Measurements from ENCODE around the gene PRKCB.
"Not testable (repeated sequence)": the region's sequence is repeated elsewhere in the genome, so short reads cannot be mapped to it uniquely, and the experiment has no call there.

PRKCB gene

GRCh38 chr16:24151482-24151939 is 315.7 kb downstream of the PRKCB start:
- Mint-ChIP-seq H3K27ac (peak overlapping the region; percentile 33), H3K36me3 (peaks cover 41% of the 10 kb centered on the region), H3K27me3 (no peaks in the 10 kb centered on the region), H3K9me3 (no peaks in the 10 kb centered on the region), H3K4me1 (peaks cover 24% of the 10 kb centered on the region), H3K4me3 (no peak overlapping the region)
- DNase-seq (ENCODE audit: low spot score in 2 of 2) (no peak), ATAC-seq (ENCODE audit: low read depth) (no peak)

DNA sequence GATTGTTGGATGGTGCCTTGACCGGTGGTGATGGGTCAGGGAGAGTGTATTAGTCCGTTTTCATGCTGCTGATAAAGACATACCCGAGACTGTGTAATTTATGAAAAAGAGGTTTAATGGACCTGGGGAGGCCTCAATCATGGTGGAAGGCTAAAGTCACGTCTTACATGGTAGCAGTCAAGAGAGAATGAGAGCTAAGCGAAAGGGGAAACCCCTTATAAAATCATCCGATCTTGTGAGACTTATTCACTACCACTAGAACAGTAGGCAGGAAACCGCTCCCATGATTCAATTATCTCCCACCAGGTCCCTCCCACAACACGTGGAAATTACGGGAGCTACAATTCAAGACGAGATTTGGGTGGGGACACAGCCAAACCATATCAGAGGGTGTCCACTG is 316.3 kb downstream of the PRKCB start:
- not testable (repeated sequence) for ATAC-seq (ENCODE audit: low read depth); H3K4me3 Mint-ChIP-seq; H3K27me3 Mint-ChIP-seq; H3K9me3 Mint-ChIP-seq; DNase-seq (ENCODE audit: low spot score in 2 of 2)
- peaks cover 24% of the 10 kb centered on the region for H3K4me1 Mint-ChIP-seq
- H3K27ac Mint-ChIP-seq, result peak overlapping the region; percentile 33
- peaks cover 45% of the 10 kb centered on the region for H3K36me3 Mint-ChIP-seq

DNA sequence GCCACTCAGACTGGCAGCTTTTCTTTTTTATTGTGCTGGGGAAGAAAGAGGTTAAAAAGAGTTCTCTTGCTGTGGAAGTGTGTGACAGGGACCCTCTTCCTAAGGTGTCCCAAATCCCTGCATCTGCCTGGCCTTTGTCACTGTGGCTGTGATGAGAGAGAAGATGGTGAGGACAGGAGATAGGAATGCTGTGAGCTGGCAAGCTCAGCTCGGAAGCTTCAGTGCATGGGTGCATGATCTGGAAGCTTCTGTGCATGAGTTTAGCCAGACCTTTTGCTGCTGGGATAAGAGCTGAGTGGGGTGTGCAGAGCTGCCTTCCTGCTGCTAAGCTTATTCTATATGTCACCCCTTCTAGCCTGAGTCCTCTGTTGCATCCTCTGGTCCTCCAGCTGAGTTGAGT is 317.0 kb downstream of the PRKCB start:
- no peaks in the 10 kb centered on the region for H3K9me3 Mint-ChIP-seq
- H3K4me3 Mint-ChIP-seq, result no peak overlapping the region
- H3K27me3 Mint-ChIP-seq, result no peaks in the 10 kb centered on the region
- ATAC-seq (ENCODE audit: low read depth) (no peak), DNase-seq (ENCODE audit: low spot score in 2 of 2) (no peak)
- H3K27ac Mint-ChIP-seq, result peak overlapping the region; percentile 33
- peaks cover 21% of the 10 kb centered on the region for H3K4me1 Mint-ChIP-seq
- peaks cover 45% of the 10 kb centered on the region for H3K36me3 Mint-ChIP-seq

- Mint-ChIP-seq H3K27ac (peak overlapping the region; percentile 4), H3K4me3 (no peak overlapping the region), H3K9me3 (no peaks in the 10 kb centered on the region), H3K4me1 (peaks cover 17% of the 10 kb centered on the region), H3K27me3 (no peaks in the 10 kb centered on the region), H3K36me3 (peaks cover 47% of the 10 kb centered on the region)
- ATAC-seq (ENCODE audit: low read depth) (no peak), DNase-seq (ENCODE audit: low spot score in 2 of 2) (no peak)
These were observed 321.0 kb downstream of the PRKCB start for GRCh38 chr16:24156777-24157176.

DNA sequence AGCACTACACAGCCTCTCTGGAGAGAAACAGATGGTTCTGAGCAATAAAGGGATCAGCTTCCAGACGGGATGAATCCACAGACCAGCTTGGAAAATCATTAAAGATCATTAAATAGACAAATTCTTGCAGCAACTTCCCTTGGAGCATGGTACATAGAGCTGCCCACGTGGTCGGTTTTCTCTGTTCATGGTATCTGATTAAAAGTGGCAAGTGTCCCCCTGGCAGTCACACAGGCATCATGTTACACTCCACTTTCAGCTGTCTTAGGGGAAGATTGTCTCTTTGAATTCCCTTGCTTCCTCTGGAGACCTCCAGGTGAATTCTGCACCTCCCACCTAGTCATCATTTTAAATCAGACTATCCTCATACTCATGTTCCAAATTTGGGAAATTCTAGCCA is 328.2 kb downstream of the PRKCB start:
- no peak for DNase-seq (ENCODE audit: low spot score in 2 of 2)
- peaks cover 13% of the 10 kb centered on the region for H3K4me1 Mint-ChIP-seq
- H3K9me3 Mint-ChIP-seq, result no peaks in the 10 kb centered on the region
- H3K27ac Mint-ChIP-seq, result peak overlapping the region; percentile 78
- ATAC-seq (ENCODE audit: low read depth), result no peak
- peaks cover 32% of the 10 kb centered on the region for H3K36me3 Mint-ChIP-seq
- H3K4me3 Mint-ChIP-seq, result no peak overlapping the region
- no peaks in the 10 kb centered on the region for H3K27me3 Mint-ChIP-seq

DNA sequence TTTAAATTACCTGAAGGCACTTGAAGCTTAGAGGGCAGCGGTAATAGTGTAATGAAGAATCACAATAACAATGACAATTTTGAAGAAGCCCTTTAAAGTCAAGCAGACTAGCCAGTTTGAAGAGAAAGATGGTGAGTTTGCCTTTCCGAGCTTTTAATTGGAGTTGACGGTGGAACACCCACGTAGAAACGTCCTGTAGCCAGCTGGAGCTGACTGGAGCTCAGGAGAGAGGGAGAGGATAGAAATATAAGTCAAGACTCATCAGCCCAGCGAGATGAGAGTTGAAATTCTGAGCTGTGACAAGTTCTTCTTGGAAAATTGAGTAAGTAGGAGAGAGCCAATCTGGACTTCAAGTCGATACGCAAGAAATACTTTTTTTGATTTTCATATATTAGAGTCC is 328.6 kb downstream of the PRKCB start:
- Mint-ChIP-seq H3K4me1 (peaks cover 10% of the 10 kb centered on the region), H3K9me3 (no peaks in the 10 kb centered on the region), H3K36me3 (peaks cover 29% of the 10 kb centered on the region), H3K27me3 (no peaks in the 10 kb centered on the region), H3K4me3 (no peak overlapping the region), H3K27ac (no peak overlapping the region)
- DNase-seq (ENCODE audit: low spot score in 2 of 2), result no peak
- no peak for ATAC-seq (ENCODE audit: low read depth)

GRCh38 chr16:24165273-24165672 is 329.5 kb downstream of the PRKCB start:
- no peak overlapping the region for H3K27ac Mint-ChIP-seq
- H3K27me3 Mint-ChIP-seq, result no peaks in the 10 kb centered on the region
- H3K4me3 Mint-ChIP-seq, result no peak overlapping the region
- no peak for DNase-seq (ENCODE audit: low spot score in 2 of 2)
- H3K36me3 Mint-ChIP-seq, result peaks cover 33% of the 10 kb centered on the region
- H3K4me1 Mint-ChIP-seq, result peaks cover 11% of the 10 kb centered on the region
- no peak for ATAC-seq (ENCODE audit: low read depth)
- no peaks in the 10 kb centered on the region for H3K9me3 Mint-ChIP-seq

GRCh38 chr16:24166661-24167528 is 331.1 kb downstream of the PRKCB start:
- Mint-ChIP-seq H3K27ac (peak overlapping the region; percentile 79), H3K4me1 (peaks cover 7% of the 10 kb centered on the region), H3K36me3 (peaks cover 31% of the 10 kb centered on the region), H3K4me3 (no peak overlapping the region), H3K9me3 (no peaks in the 10 kb centered on the region), H3K27me3 (no peaks in the 10 kb centered on the region)
- ATAC-seq (ENCODE audit: low read depth), result no peak
- no peak for DNase-seq (ENCODE audit: low spot score in 2 of 2)

GRCh38 chr16:24168856-24169255 is 333.1 kb downstream of the PRKCB start:
- H3K27me3 Mint-ChIP-seq, result no peaks in the 10 kb centered on the region
- H3K9me3 Mint-ChIP-seq, result no peaks in the 10 kb centered on the region
- no peak for ATAC-seq (ENCODE audit: low read depth)
- no peak overlapping the region for H3K4me3 Mint-ChIP-seq
- no peak for DNase-seq (ENCODE audit: low spot score in 2 of 2)
- H3K36me3 Mint-ChIP-seq, result peaks cover 33% of the 10 kb centered on the region
- peak overlapping the region; percentile 24 for H3K27ac Mint-ChIP-seq
- peaks cover 4% of the 10 kb centered on the region for H3K4me1 Mint-ChIP-seq

DNA sequence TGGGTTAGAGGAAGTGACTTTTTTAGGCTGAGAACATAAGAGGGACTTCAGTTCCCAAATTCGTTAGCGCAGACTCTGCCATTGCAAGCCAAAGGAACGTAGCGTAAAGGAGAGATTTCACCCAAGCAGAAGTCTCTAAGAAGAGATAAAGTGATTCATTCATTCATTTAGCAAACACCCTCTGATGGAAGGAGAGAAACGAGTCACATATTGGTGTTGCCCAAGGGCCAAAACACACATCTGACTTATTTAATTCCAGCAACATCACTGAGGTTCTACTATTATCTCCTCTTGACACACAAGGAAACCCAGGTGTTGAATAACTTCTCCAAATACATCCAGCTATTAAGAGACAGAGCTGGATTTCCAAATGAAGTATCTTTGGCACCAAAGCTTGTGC is 334.6 kb downstream of the PRKCB start:
- Mint-ChIP-seq H3K27me3 (no peaks in the 10 kb centered on the region), H3K27ac (no peak overlapping the region), H3K4me1 (peaks cover 6% of the 10 kb centered on the region), H3K9me3 (no peaks in the 10 kb centered on the region), H3K4me3 (no peak overlapping the region), H3K36me3 (peaks cover 36% of the 10 kb centered on the region)
- no peak for DNase-seq (ENCODE audit: low spot score in 2 of 2)
- no peak for ATAC-seq (ENCODE audit: low read depth)

GRCh38 chr16:24174504-24174903 is 338.7 kb downstream of the PRKCB start:
- Mint-ChIP-seq H3K27me3 (no peaks in the 10 kb centered on the region), H3K4me3 (no peak overlapping the region), H3K4me1 (peaks cover 5% of the 10 kb centered on the region), H3K27ac (peak overlapping the region; percentile 51), H3K9me3 (no peaks in the 10 kb centered on the region), H3K36me3 (peaks cover 52% of the 10 kb centered on the region)
- DNase-seq (ENCODE audit: low spot score in 2 of 2) (no peak), ATAC-seq (ENCODE audit: low read depth) (no peak)

DNA sequence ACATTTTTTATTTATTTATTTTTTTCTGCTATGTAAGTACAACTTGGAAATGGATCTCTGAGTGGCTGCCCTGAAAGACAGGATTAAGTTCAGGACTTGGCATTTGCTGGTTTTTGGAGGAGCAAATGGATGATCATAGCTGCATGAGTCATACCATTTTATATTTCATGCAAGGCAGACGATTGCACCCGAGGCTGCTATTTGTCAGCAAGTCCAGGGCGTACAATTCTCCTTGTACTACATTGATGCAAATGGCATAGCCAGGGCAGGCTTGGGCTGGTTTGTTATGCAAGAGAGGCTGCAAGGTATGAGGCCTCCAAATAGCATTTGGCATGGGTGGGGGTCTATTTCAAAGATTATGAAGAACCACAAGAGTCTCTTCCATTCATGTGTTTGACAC is 339.2 kb downstream of the PRKCB start:
- peak overlapping the region; percentile 85 for H3K27ac Mint-ChIP-seq
- H3K36me3 Mint-ChIP-seq, result peaks cover 53% of the 10 kb centered on the region
- DNase-seq (ENCODE audit: low spot score in 2 of 2) (no peak), ATAC-seq (ENCODE audit: low read depth) (no peak)
- H3K27me3 Mint-ChIP-seq, result no peaks in the 10 kb centered on the region
- no peak overlapping the region for H3K4me3 Mint-ChIP-seq
- H3K4me1 Mint-ChIP-seq, result peaks cover 5% of the 10 kb centered on the region
- H3K9me3 Mint-ChIP-seq, result no peaks in the 10 kb centered on the region

GRCh38 chr16:24178496-24178895 is 342.7 kb downstream of the PRKCB start:
- H3K36me3 Mint-ChIP-seq, result peaks cover 54% of the 10 kb centered on the region

GRCh38 chr16:24180451-24180850 is 344.7 kb downstream of the PRKCB start:
- Mint-ChIP-seq H3K9me3 (no peaks in the 10 kb centered on the region), H3K27ac (peak overlapping the region; percentile 53), H3K4me3 (no peak overlapping the region), H3K27me3 (no peaks in the 10 kb centered on the region), H3K36me3 (peaks cover 49% of the 10 kb centered on the region), H3K4me1 (peaks cover under 1% of the 10 kb centered on the region)
- DNase-seq (ENCODE audit: low spot score in 2 of 2) (no peak), ATAC-seq (ENCODE audit: low read depth) (no peak)

More at GRCh38 chr16:24178496-24178895, 342.7 kb downstream of the PRKCB start:
- no peaks in the 10 kb centered on the region for H3K9me3 Mint-ChIP-seq
- no peak overlapping the region for H3K4me3 Mint-ChIP-seq
- no peak for ATAC-seq (ENCODE audit: low read depth)
- no peak overlapping the region for H3K27ac Mint-ChIP-seq
- no peak for DNase-seq (ENCODE audit: low spot score in 2 of 2)
- no peaks in the 10 kb centered on the region for H3K27me3 Mint-ChIP-seq
- H3K4me1 Mint-ChIP-seq, result peaks cover 3% of the 10 kb centered on the region

Data from memory B cell (primary cell).